ENCODE data around the gene TBC1D20. TPM values are rescaled to one million over a fixed set of nuclear protein-coding genes. Genes with fewer than 3 reads are reported as not detected.
"Not testable (repeated sequence)": the region's sequence is repeated elsewhere in the genome, so short reads cannot be mapped to it uniquely, and the experiment has no call there.

Gene TBC1D20
- total RNA-seq, 4 donors from 2014 or later: 34.9 to 47.7 (median 41.7) TPM

GRCh38 chr20:461254-462198 is 807 bp downstream of the TBC1D20 start:
- no peak for DNase-seq (ENCODE audit: extremely low spot score)
- WGBS: 17% methylated on average over 25 of the region's 60 CpGs
- no peak for TF ChIP-seq POLR2A (IDR thresholded peaks at IDR 0.05; ENCODE audit: low read depth)

GRCh38 chr20:460707-461106 is 1.6 kb downstream of the TBC1D20 start:
- intact Hi-C loops (cut with DNase I): loop anchor here (5.0 kb wide), 1 partner anchor 53 kb away; the partner anchor contains the start of gene RBCK1
- peak overlapping the region in 3 of 4 donors; percentile 68 to 86 (median 85) for H3K4me3 ChIP-seq
- no peaks in the 10 kb centered on the region for H3K27me3 ChIP-seq
- no peak for DNase-seq (ENCODE audit: extremely low spot score)
- no peaks in the 10 kb centered on the region for H3K36me3 ChIP-seq
- H3K9me3 ChIP-seq: no peaks in the 10 kb centered on the region
- peak overlapping the region in 2 of 4 donors; percentile 25 to 89 for H3K27ac ChIP-seq (replicated peaks in 1 of 4)
- TF ChIP-seq CTCF (IDR thresholded peaks at IDR 0.05): no peak
- TF ChIP-seq EP300 (IDR thresholded peaks at IDR 0.05): no peak
- TF ChIP-seq POLR2AphosphoS5 (IDR thresholded peaks at IDR 0.05): no peak
- no peak for TF ChIP-seq POLR2A (IDR thresholded peaks at IDR 0.05; ENCODE audit: low read depth)
- H3K4me1 ChIP-seq: peaks cover 33 to 53% (median 43%) of the 10 kb centered on the region in 4 donors
- 48% methylated on average over 2 of the region's 2 CpGs for WGBS

More at GRCh38 chr20:461254-462198, 807 bp downstream of the TBC1D20 start:
- H3K36me3 ChIP-seq: no peaks in the 10 kb centered on the region
- H3K27me3 ChIP-seq: no peaks in the 10 kb centered on the region
- peak overlapping the region; percentile 89 to 98 (median 96) for H3K27ac ChIP-seq (replicated peaks in 1 of 4)
- peak overlapping the region; percentile 68 to 86 (median 76) for H3K4me3 ChIP-seq
- H3K4me1 ChIP-seq: peaks cover 33 to 53% (median 43%) of the 10 kb centered on the region in 4 donors
- intact Hi-C loops (cut with DNase I): loop anchor here (2.0 to 5.0 kb wide), 2 partner anchors 54 to 113 kb away; partner anchors contain the start of gene RBCK1
- no peaks in the 10 kb centered on the region for H3K9me3 ChIP-seq

- TF ChIP-seq POLR2A (IDR thresholded peaks at IDR 0.05; ENCODE audit: low read depth) (no peak), POLR2AphosphoS5 (IDR thresholded peaks at IDR 0.05) (no peak), EP300 (IDR thresholded peaks at IDR 0.05) (no peak), CTCF (IDR thresholded peaks at IDR 0.05) (no peak)
- intact Hi-C loops (cut with DNase I): loop anchor here (5.0 kb wide), 1 partner anchor 53 kb away; the partner anchor contains the start of gene RBCK1
- no peak for DNase-seq (ENCODE audit: extremely low spot score)
- Histone ChIP-seq H3K27ac (replicated peaks in 1 of 4) (peak overlapping the region in 1 of 4 donors; percentile 25), H3K4me3 (peak overlapping the region in 1 of 4 donors; percentile 86), H3K9me3 (no peaks in the 10 kb centered on the region), H3K36me3 (no peaks in the 10 kb centered on the region), H3K27me3 (no peaks in the 10 kb centered on the region), H3K4me1 (peaks cover 33 to 53% (median 43%) of the 10 kb centered on the region in 4 donors)
- WGBS: 43% methylated on average over 3 of the region's 3 CpGs
Observed at GRCh38 chr20:460180-460579, 2.2 kb downstream of the TBC1D20 start.

GRCh38 chr20:458776-459175 is 3.6 kb downstream of the TBC1D20 start:
- Histone ChIP-seq H3K27ac (replicated peaks in 1 of 4) (peak overlapping the region in 1 of 4 donors; percentile 27), H3K9me3 (no peaks in the 10 kb centered on the region), H3K4me3 (no peak overlapping the region), H3K36me3 (no peaks in the 10 kb centered on the region), H3K27me3 (no peaks in the 10 kb centered on the region), H3K4me1 (peaks cover 33 to 59% (median 43%) of the 10 kb centered on the region in 4 donors)
- WGBS: 34% methylated on average over 6 of the region's 6 CpGs
- TF ChIP-seq CTCF (IDR thresholded peaks at IDR 0.05) (no peak), POLR2AphosphoS5 (IDR thresholded peaks at IDR 0.05) (no peak), POLR2A (IDR thresholded peaks at IDR 0.05; ENCODE audit: low read depth) (no peak), EP300 (IDR thresholded peaks at IDR 0.05) (no peak)
- DNase-seq (ENCODE audit: extremely low spot score): no peak
- intact Hi-C loops (cut with DNase I): loop anchor here (5.0 kb wide), 1 partner anchor 194 kb away; the partner anchor contains the start of gene SRXN1

GRCh38 chr20:454951-455350 is 7.4 kb downstream of the TBC1D20 start:
- Histone ChIP-seq H3K36me3 (no peaks in the 10 kb centered on the region), H3K4me3 (no peak overlapping the region), H3K9me3 (no peaks in the 10 kb centered on the region), H3K27me3 (no peaks in the 10 kb centered on the region), H3K27ac (replicated peaks in 1 of 4) (no peak overlapping the region), H3K4me1 (peaks cover 18 to 36% (median 24%) of the 10 kb centered on the region in 4 donors)
- WGBS: 91% methylated on average over 3 of the region's 3 CpGs
- intact Hi-C loops (cut with DNase I): loop anchor here (5.0 kb wide), 1 partner anchor 197 kb away; the partner anchor contains the start of gene SRXN1
- no peak for TF ChIP-seq POLR2A (IDR thresholded peaks at IDR 0.05; ENCODE audit: low read depth)
- no peak for TF ChIP-seq EP300 (IDR thresholded peaks at IDR 0.05)
- TF ChIP-seq POLR2AphosphoS5 (IDR thresholded peaks at IDR 0.05): no peak
- no peak for TF ChIP-seq CTCF (IDR thresholded peaks at IDR 0.05)
- DNase-seq (ENCODE audit: extremely low spot score): no peak

- H3K27me3 ChIP-seq; H3K4me1 ChIP-seq; intact Hi-C loops (cut with DNase I); DNase-seq (ENCODE audit: extremely low spot score); H3K27ac ChIP-seq (replicated peaks in 1 of 4); H3K36me3 ChIP-seq; H3K4me3 ChIP-seq; H3K9me3 ChIP-seq: not testable (repeated sequence)
- WGBS: 90% methylated on average over 11 of the region's 11 CpGs
Observed at GRCh38 chr20:452021-452420, 10.3 kb downstream of the TBC1D20 start.
